IPS DF 19.7 (cell line): Measurements from ENCODE around the gene GALNT9.
"Not testable (repeated sequence)": the region's sequence is repeated elsewhere in the genome, so short reads cannot be mapped to it uniquely, and the experiment has no call there.

Experiments
- DNase-seq: peaks from one replicate; pipeline ENCODE4 v3.0.0-alpha.2; 2013; ENCODE audit warnings: low read depth, low spot score

Gene GALNT9

DNA sequence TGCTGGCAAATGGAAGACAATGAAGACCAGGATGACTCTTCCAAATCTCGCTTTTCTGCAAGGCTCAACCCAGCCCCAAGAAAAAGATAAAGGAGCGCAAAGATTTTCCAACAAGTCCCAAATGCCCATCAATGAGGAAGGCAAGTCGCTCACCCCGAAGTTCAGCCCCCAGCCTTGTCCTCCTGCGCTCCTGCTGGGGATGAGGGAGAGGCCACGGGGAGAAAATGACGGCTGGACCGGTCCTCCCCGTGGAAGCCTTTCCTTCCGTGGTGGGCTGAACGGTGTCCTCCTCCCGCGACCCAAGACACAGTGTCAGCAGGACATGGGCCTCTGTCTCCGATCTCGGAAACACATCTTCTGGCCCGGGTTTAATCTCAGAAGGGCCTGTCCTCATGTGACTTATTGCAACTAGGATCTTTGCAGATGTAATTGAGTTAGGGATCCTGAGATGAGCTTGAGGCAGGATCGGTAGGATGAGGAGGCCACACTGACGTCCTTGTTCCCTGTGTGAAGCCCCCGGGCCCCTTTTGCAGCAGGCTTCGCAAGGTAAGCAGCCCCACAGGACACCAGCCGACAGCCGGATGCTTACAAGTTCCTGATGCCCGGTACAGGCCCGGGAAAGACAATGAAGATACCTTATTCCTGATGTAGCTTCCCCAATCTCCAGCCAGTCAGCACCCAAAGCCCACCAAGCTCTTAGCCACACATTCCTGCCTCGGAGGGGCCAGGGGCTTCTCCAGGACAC, 64.2 kb downstream of the GALNT9 start:
- DNase-seq = no peak

DNA sequence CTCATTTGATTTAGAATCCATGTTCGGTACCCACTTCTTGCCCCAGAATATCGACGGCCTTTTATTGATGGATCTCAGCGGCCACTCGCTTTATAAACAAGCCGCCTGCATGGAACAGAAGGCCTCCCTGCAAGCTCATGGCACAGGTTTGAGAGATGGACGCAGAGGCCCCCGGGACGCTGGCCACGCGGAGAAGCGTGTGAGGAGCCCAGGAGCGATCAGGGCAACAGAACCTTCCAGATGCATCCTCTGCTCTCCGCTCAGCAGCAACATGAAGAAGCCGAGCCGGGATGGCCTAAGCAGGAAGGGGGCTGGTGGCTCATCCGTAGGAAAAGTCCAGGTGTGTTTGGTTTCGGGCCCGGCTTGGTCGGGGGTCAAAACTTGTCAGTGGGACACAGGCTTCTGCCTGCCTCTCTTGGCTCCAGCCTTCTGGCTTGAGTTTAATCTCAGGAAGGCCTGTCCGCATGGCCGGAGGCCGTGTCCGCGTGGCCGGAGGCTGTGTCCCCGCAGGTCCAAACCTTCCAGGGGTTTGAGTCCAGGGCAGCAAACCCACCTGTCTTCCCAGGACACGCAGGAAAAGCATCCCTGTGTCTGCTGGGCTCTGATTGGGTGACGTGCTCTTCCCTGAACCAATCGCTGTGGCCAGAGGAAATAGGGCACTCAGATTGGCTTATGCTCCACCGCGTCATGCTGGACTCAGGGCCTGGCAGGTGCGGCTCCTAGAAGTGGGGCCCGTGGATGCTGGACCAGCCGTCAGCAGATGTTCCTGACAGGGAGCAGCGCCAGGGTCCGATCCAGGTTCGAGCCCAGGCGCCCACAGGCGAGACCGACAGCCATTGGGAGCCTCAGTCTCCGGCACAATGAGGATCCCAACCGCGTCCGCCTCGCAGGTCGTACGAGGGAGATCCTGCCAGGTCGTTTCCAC, 65.0 kb downstream of the GALNT9 start:
- DNase-seq = no peak

DNA sequence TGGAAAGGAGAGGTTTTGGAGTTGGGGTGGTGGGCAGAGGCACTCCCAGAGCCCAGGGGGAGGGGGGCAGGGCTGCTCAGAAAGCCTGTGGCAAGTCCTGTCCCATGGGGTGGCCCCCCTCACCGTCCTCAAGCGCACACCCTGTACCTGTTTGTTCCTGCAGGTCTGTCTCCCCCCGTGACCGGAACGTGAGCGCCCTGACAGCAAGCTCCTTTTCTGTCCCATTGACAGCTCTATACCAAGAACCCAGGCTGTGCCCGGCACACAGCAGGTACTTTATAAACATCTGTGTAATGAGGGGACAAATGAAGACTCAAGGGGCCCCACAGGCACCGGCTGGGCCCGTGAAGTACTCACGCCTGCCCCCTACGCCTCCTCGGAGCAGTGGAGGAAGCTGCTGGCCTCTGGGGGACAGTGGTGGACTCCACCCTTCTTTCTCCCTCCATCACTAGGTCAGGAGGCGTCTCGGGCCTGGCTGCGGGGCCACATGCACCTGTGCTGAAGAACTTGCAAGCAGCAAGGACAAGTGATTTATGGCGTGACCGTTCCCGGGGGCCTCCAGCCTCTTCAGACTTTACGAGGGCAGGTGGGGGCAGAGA, 65.8 kb downstream of the GALNT9 start:
- DNase-seq = no peak

DNA sequence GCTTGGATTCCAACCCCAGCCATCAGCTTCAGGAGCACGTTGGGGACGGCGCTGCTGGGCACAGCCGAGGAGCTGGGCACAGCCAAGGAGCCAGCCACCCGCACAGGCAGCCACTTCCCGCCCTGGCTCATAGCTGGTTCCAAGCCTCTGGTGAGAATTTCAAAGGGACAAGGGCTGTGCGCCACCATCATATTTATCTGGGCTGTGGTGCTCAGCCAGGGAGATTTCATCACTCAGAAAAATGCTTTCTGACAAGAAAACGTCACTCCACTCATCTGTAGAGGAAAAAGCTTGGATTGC, 66.4 kb downstream of the GALNT9 start:
- DNase-seq = no peak

DNA sequence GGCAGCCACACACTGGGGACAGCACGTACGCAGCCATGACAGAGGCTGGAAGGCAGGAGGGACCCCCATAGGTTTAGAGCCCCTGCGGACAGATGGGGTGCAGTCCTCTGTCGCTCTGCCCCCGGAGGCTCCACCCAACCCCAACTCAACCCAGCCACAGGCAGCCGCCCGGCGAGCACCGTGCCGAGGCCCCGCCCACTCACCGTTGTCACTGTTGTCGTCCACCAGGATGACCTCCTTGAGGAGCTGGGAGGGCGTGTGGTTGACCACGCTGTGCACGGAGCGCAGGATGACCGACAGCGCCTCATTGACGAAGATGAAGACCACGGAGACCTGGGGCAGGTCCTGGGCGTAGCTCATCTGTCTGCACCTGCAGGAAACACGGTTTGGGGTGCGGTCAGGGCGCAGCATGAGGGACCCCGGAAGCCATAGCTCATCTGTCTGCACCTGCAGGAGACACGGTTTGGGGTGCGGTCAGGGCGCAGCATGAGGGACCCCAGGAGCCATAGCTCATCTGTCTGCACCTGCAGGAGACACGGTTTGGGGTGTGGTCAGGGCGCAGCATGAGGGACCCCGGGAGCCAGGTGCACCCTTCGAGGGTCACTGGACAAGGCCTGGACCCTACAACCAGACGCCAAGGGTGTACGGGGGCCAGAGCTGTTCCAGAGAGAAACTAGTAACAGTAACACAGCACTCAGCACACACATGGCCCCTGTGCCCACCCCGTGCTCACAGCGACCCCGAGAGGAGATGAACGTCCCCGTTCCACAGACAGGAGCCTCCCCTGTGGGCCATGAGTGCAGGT, 66.9 kb downstream of the GALNT9 start:
- no peak for DNase-seq

DNA sequence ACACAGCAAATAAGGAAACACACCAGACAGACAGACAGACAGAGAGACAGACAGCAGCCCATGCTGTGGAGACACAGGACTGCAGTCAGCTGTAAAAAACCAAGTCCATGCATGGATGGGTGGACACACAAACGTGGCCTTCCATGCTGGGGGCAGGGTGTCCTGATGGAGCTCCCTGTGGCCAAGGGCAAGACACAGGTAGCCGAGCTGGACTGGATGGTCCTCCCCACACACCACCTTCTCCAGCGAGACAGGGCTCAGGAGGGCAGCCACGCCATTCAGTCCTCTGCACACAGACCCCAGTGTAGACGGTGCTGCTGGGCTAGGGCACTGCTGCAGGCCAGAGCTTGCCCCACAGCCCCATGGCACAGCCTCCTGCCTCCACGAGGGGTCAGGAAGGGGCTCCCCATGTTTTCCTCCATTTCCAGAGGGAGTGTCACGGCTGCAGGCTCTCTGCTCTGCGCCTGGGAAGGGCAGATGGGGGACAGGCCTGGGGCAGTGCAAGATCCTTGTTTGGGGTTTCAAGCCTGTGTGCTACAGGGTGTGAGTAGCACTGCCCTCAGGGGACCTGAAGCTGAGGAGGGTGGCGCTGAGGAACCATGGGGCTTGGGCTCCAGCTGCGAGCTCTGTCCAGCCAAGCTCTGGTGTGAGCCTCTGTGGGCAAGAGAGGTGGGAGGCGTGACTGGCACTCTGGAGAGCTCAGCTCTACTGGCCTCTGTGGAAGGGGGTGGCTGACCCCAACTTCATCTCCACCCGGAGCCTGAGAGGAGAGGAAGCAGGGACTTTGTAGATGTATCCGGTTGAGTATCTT, 67.9 kb downstream of the GALNT9 start:
- no peak for DNase-seq

DNA sequence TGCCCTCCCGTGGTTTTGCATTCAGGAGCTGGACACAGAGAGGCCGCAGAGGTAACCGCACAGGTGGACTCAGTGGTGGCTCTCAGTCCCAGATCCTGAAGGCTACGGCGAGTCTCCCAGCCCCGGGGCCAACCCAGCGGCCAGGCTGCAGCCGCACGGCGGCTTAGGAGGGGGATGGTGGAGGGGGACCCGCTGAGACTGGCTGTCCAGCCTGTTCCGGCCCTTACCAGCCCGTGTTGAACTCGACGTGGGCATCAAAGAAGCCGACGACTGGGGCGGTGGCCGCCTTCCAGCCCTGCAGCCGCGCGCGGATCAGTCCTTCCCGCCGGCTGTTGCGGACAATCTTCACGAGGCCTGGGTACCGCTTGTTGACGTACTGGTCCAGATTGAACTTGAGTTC, 68.7 kb downstream of the GALNT9 start:
- no peak for DNase-seq

DNA sequence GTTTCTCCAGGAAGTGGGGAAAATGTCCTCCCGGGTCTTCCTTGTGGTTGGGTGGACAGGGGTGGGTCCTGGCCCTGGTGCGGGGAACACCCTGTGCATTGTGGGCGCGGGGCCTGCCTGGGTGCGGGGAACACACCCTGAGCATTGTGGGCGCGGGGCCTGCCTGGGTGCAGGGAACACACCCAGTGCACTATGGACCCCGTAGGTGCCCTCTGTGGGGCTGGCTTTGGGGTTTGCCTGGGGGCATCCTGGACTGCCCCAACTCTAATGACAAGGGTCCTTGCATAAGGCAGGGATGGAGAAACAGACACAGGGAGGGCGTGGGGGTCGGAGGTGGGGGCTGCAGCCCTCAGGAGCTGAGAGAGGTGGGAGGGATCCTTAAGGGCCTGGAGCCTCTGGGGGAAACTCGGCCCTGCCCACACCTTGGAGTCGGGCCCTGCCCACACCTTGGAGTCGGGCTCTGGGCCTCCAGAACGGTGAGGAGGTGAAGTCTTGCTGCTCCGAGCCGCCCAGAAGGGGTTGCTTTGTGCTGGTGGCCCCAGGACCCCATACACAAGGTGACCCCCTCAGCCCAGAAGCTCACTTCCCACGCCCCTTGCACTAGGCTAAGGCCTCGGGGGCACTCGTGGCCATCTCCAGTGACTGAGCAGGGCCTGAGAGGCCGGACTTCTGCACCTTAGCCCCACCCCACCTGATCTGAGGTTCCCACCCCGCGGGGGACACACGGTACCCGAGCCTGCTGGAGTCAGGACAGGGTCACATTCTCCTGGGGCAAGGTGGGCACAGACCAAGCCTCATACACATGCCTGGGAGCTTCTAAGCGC, 69.3 kb downstream of the GALNT9 start:
- no peak for DNase-seq

DNA sequence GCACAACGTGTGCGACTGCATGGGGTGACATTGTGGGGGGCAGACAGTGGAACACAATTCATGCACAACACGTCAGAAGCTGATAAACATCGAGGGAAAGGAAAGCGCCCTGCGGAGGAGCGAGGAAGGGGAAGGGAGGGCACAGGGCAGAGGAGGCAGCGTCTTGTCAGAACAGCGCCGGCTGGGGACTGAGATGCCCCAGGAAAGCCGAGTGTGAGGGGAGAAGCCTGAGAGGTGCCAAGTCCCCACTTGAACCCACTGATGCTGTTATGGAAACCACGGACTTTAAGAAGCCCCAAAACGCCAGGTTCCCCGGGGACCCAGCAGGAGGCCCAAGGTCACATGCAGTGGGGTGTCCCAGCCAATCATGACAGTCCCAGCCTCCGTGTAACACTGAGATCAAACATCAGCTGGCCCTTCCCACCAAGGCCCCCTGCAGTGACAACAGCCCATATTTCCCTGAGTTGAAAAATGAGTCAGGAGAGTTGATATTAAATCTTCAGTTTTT, 70.0 kb downstream of the GALNT9 start:
- no peak for DNase-seq

DNA sequence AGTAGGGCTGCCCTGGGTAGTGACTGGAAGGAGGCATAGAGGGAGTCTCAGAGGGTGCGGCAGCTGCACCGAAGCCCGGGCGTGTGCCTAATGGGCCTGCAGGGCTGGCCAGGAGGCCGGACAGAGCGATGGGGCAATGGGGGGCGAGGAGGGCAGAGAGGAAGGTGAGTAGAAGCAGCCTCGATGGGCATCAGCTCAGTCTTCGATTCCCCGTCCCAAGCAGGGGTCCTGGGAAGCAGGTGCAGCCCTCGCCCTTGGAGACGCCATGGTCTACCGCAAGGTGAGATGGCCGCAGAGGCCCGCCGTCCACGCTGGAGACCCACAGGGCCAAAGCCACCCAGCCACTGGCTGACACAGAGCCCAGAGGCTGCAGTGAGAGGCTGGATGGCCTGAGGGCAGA, 70.8 kb downstream of the GALNT9 start:
- no peak for DNase-seq

DNA sequence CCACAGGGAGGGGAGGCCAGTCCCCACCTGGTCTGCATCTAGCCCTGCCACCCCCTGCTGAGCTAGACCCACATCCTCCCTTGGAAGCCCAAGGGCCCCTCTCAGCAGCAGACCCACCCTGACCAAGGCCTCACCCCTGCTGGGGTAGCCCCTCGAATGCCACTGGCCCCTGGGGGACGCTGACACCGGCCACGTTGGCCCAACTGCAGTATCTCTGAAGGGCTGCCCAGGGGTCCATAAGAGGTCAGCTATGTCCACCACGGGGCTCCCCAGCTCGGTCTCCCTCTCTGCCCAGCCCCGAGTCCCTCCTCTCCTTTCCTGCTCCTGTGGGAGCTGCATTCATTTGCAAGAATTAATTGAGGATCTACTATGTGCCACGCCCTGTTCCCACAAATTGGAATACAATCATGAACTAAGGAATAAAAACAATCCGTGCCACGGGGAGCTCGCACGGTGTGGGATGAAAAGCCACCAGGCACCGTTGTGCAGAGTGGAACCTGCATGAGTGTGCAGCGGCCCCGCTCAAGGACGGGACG, 71.4 kb downstream of the GALNT9 start:
- DNase-seq = no peak

DNA sequence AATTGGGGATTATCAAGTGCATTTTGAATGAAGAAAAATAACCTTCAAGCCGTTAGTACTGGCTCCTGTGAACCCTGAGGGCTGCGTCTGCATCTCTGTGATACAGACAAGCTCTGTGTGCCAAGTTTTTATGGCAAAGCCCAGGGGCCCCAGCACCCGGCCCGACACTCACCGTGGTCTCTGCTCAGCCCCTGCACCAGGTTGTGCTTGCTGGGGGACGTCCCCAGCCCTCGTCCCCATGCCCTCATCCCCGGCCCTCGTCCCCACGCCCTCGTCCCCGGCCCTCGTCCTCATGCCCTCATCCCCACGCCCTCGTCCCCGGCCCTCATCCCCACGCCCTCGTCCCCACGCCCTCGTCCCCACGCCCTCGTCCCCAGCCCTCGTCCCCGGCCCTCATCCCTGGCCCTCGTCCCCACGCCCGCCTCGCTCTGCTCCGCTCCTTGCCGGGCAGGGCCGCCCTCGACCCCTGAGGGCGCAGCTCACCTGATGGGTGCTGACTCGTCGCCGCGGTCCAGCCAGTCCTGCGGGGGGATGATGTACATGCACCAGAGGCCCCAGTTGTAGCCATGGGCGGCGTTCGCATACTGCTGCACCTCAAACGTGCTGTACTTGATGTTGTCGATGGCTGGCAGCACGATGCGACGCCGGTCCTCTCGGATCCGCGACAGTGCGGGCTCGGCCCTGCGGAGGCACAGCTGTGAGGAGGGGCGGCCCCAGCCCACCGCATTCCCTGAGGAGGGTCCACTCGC, 72.0 kb downstream of the GALNT9 start:
- DNase-seq = no peak

DNA sequence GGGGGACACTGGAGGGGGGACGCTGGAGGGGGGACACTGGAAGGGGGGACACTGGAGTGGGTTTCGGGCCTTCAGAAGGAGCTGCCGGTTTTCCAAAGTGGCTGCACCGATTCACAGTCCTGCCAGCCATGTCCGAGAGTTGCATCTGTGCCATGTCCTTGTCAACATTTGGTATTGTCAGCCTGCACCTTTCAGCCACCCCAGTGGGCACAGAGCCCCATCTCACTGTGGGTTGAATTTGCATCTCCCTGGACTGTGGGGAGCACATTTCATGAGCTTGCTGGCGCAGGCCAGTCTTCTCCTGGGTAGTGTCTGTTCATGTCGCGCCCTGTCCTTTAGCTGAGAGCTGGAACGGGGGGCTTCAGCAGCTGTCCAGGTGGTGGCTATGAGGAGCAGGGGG, 72.7 kb downstream of the GALNT9 start:
- DNase-seq = no peak

DNA sequence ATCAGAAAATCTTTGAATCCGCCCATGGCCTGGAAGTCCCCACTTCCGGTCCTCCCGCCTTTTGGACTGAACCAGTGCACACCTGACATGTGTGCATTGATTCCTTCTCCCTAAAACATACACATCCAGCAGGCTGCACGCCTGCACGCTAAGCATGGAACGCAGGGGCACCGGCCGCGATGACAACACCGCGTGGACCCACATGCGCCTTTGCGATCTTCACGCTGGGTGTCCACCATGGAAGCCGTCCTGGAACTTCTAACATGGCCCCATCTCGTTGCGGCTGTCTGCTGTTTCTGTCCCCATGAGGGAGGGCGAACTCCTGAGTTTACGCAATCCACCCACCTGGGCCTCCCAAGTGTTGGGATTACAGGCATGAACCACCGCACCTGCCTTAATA, 73.7 kb downstream of the GALNT9 start:
- no peak for DNase-seq

DNA sequence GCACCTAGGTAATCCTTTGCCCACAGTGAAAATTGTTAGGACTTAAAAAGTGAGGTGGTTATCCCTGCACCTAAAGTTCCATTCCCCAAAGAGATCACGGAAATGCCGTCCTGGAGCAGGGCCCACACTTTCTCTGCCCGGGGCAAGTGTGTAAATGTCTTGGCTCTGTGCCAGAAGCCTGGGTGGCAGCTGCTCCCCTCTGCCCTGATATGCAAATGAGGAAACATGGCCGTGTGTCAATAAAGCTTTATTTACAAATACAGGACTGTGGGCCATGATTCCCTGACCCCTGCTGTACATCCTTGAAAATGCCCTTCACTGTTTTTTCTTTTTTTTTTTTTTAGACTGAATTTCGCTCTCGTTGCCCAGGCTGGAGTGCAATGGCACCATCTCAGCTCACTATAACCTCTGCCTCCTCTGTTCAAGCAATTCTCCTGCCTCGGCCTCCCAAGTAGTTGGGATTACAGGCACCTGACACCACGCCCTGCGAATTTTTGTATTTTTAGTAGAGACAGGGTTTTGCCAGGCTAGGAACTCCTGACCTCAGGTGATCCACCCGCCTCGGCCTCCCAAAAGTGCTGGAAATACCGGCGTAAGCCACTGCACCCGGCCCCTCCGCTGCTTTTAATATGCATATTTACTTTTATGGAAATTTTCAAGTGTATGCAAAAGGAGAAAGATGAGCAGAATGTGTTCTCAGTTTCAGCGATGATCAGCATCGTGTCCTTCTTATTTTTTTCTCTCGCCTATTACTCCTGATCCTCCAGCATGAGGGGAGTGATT, 75.5 kb downstream of the GALNT9 start:
- no peak for DNase-seq

DNA sequence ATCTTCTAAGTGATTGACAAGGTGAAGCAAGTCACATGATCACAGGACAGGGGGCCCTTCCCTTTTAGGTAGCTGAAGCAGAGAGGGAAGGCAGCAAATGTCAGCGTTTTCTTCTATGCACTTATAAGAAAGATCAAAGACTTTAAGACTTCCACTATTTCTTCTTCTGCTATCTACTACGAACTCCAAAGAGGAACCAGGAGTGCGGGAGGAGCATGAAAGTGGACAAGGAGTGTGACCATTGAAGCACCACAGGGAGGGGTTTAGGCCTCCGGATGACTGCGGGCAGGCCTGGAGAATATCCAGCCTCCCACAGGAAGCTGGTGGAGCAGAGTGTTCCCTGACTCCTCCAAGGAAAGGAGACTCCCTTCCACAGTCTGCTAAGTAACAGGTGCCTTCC, 76.4 kb downstream of the GALNT9 start:
- not testable (repeated sequence) for DNase-seq

DNA sequence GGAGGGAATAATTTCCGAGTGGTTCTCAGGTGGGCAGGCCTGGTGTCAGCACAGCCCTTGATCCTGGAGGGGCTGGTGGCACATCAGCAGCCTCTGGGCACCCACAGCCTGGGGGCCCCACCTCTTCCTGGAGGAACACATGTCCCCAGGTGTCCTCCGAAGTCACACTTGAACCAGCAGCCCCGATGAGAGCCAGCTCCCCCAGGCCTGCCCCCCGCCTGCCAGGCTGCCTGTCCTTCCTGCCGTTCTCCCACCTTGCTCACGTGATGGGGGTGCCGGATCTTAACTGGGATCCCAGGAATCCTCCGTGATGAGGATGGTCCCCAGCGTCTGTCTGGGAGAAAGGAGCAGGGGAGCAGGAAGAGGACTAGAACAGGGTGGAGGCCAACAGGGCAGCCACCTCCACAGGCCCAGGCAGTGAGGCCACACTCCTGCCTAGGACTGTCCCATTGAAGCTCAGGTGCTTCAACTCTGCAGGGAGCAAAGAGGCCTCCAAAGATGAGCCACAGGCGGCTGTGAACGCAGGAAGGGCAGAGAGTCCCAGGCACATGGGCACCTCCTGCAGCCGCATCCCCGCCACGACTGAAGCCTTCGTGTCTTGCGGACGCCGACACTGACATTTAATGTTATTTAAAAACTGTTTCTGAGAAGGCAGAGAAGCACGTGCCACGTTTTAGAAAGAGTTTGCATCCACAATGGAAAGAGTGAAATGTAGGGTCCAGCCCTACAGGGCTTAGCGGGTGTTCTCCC, 77.5 kb downstream of the GALNT9 start:
- DNase-seq = no peak
